GM12878 (cell line): Measurements from ENCODE around the gene PRDM1. TPM values are rescaled to one million over a fixed set of nuclear protein-coding genes. Genes with fewer than 3 reads are reported as not detected.
A peak's percentile ranks its signal among the peaks of the same experiment; 100 is the strongest.

Experiments used
- ATAC-seq: fragments of 200-7000 bp; cut with Tn5 transposase; 3 replicates; pipeline ENCODE4 v1.9.1; 2020; ENCODE audit warnings: mild to moderate bottlenecking, moderate library complexity
- BruUV-seq: library from RNA; stranded (reverse); fragments of 400-500 nt; replicated peaks from 2 replicates; lab custom pipeline; 2021; lab: Mats Ljungman, UMichigan
- CTCF ChIA-PET: fragments of 300-600 bp; sonication (Branson Sonifier 250); formaldehyde crosslinking; extraction: SDS; loops from one replicate; lab custom pipeline; 2021; ENCODE audit warnings: inconsistent platforms; lab: Yijun Ruan, JAX
- POLR2A ChIA-PET: fragments of 350-600 bp; formaldehyde crosslinking; extraction: SDS; loops from one replicate; lab custom pipeline; 2021; ENCODE audit warnings: inconsistent platforms; lab: Charles Lee
- RAD21 ChIA-PET: fragments of 300-600 bp; sonication (Branson Sonifier 250); formaldehyde crosslinking; loops from one replicate; lab custom pipeline; 2023; ENCODE audit warnings: antibody characterized with exemption; ENCODE audit not compliant: unreplicated experiment; lab: Charles Lee
- SMC1A ChIA-PET: fragments of 300-600 bp; sonication (Branson Sonifier 250); formaldehyde crosslinking; loops from one replicate; lab custom pipeline; 2023; ENCODE audit not compliant: unreplicated experiment, uncharacterized antibody; lab: Charles Lee
- DNase-seq: peaks from one replicate; pipeline ENCODE4 v3.0.0-alpha.2; 2011; ENCODE audit warnings: low read depth, low spot score
- FAIRE-seq: peaks from 3 replicates; lab custom pipeline; 2011; peaks lifted over from hg19 to GRCh38; lab: Jason Lieb, UNC
- H2AFZ ChIP-seq: 2 replicates; pipeline ENCODE4 v1.6.0; 2011; ENCODE audit warnings: low read depth, low read length, control low read depth; ENCODE audit not compliant: control insufficient read depth
- H3K27ac ChIP-seq: 2 replicates; pipeline ENCODE4 v1.5.1; 2011; ENCODE audit warnings: control low read depth; ENCODE audit not compliant: control insufficient read depth, insufficient read depth
- H3K27me3 ChIP-seq, 2 experiments: replicated peaks in 1 of 2; 2 replicates each; pipeline versions ENCODE4 v1.6.0 to v1.6.1; 2011; ENCODE audit warnings: low read length in 1 of 2; ENCODE audit not compliant: control insufficient read depth in 2 of 2, insufficient read depth in 2 of 2
- H3K36me3 ChIP-seq, 2 experiments: 2 replicates each; pipeline ENCODE4 v1.5.1; 2011; ENCODE audit warnings: low read length in 1 of 2; ENCODE audit not compliant: control insufficient read depth in 2 of 2, insufficient read depth in 2 of 2
- H3K4me1 ChIP-seq: 2 replicates; pipeline ENCODE4 v1.6.1; 2011; ENCODE audit warnings: mild to moderate bottlenecking, low read length, moderate library complexity, mixed read lengths; ENCODE audit not compliant: control insufficient read depth, insufficient read depth
- H3K4me2 ChIP-seq: 2 replicates; pipeline ENCODE4 v1.6.0; 2011; ENCODE audit warnings: control low read depth; ENCODE audit not compliant: control insufficient read depth, insufficient read depth
- H3K4me3 ChIP-seq: fragments of 200-600 bp; sonication (generic); 2 replicates; pipeline ENCODE4 v1.5.1; 2016
- H3K79me2 ChIP-seq: 2 replicates; pipeline ENCODE4 v1.6.0; 2011; ENCODE audit warnings: low read length; ENCODE audit not compliant: control insufficient read depth, insufficient read depth
- H3K9ac ChIP-seq: 2 replicates; pipeline ENCODE4 v1.8.0; 2011; ENCODE audit warnings: low read length, control low read depth, mixed read lengths; ENCODE audit not compliant: control insufficient read depth, insufficient read depth
- H3K9me3 ChIP-seq: replicated peaks from 3 replicates; pipeline ENCODE4 v1.5.1; 2011; ENCODE audit warnings: mild to moderate bottlenecking, low read length; ENCODE audit not compliant: control insufficient read depth, insufficient read depth
- H4K20me1 ChIP-seq: 2 replicates; pipeline ENCODE4 v1.6.0; 2011; ENCODE audit not compliant: control insufficient read depth, insufficient read depth
- IRF3 ChIP-seq: fragments of 450-650 bp; IDR thresholded peaks from 2 replicates; pipeline ENCODE4 v1.6.1; 2014; ENCODE audit warnings: mild to moderate bottlenecking
- MLLT1 ChIP-seq: fragments of 450-650 bp; IDR thresholded peaks from 2 replicates; pipeline ENCODE4 v1.6.1; 2016; ENCODE audit warnings: mild to moderate bottlenecking
- TAF1 ChIP-seq: IDR thresholded peaks from 2 replicates; pipeline ENCODE4 v1.6.1; 2011; ENCODE audit warnings: mild to moderate bottlenecking, low read depth, low read length, borderline replicate concordance
- TCF7 ChIP-seq: IDR thresholded peaks from 2 replicates; pipeline ENCODE4 v1.6.1; 2014; ENCODE audit warnings: antibody characterized with exemption, borderline replicate concordance
- ZNF24 ChIP-seq: fragments of 450-650 bp; IDR thresholded peaks from 2 replicates; pipeline ENCODE4 v1.6.1; 2017; ENCODE audit warnings: antibody characterized with exemption, mild to moderate bottlenecking
- WGBS: methylation state at CpG from one replicate; pipeline ENCODE4 v1.1.6; 2016; ENCODE audit warnings: low lambda C conversion rate; ENCODE audit not compliant: insufficient replicate concordance, insufficient coverage; ENCODE audit errors: missing lambda C conversion rate; 5-methylcytosine and 5-hydroxymethylcytosine counted together
- in situ Hi-C: fragments of 300-500 bp; cut with MboI; formaldehyde crosslinking; loops from 9 replicates; pipeline ENCODE4 v1.14.3; 2018; ENCODE audit warnings: mixed read lengths
- intact Hi-C: fragments of 100-400 bp; cut with micrococcal nuclease; formaldehyde crosslinking; loops from one replicate; pipeline ENCODE4 v1.14.2; 2022; ENCODE audit not compliant: unreplicated experiment
- polyA plus RNA-seq, 11 experiments: library from polyadenylated mRNA; depleted of rRNA in 4 of 11; unstranded in 6 of 11; stranded (reverse) in 5 of 11; fragments of >200 nt; fragmentation: Nextera tagmentation in 4 of 11; fragmentation: Illumina TruSeq in 1 of 11; extraction: Ambion mirVana in 4 of 11; extraction: Trizol in 1 of 11; gene quantifications; 1 replicate in 1 of 11; 2 replicates in 10 of 11; pipeline versions ENCODE4 v1.2.1 to v1.2.3, GENCODE V29; 2011 to 2016; ENCODE audit warnings: inconsistent platforms in 2 of 11, missing spikeins in 2 of 11, low read depth in 1 of 11
- total RNA-seq, 4 experiments: library from RNA; depleted of rRNA in 3 of 4; stranded (reverse); fragments of >200 nt in 3 of 4; fragmentation: Illumina TruSeq in 1 of 4; extraction: Trizol in 1 of 4; gene quantifications; 2 replicates each; pipeline versions ENCODE4 v1.2.1 to v1.2.3, GENCODE V29; 2013 to 2021

Gene PRDM1
- total and polyA plus RNA-seq, 10 of the 15 experiments (the other 5 are each of a cell fraction or from before 2014, with no cell fraction given) = 1.9 to 15.8 (median 4.1) TPM

- TF ChIP-seq IRF3 = no peak
- no peak for TF ChIP-seq TCF7
- TF ChIP-seq MLLT1 = no peak
These were observed 996 bp upstream of the PRDM1 start (continued) for GRCh38 chr6:106084989-106085691.

- ChIA-PET CTCF (interaction anchor here (0.7 to 5.0 kb wide), 16 partner anchors 10 to 654 kb away, joined by 3 to 44 read pairs (median 4); no protein-coding TSS in a partner anchor), RAD21 (interaction anchor here (0.8 to 2.8 kb wide), 22 partner anchors 14 to 655 kb away, joined by 3 to 21 read pairs (median 4); no protein-coding TSS in a partner anchor), SMC1A (interaction anchor here (0.6 to 6.0 kb wide), 21 partner anchors 9 to 654 kb away, joined by 3 to 43 read pairs (median 4); no protein-coding TSS in a partner anchor), POLR2A (interaction anchor here (0.6 to 1.5 kb wide), 3 partner anchors 13 to 632 kb away, joined by 3 to 5 read pairs (median 3); no protein-coding TSS in a partner anchor)
- BruUV-seq = no TSS peak
- H3K9me3 ChIP-seq = no peaks in the 10 kb centered on the region
- ATAC-seq = no peak
- H3K9ac ChIP-seq = peak overlapping the region; percentile 61; the same call in 1 of the 2 replicates
- 3% methylated on average over 6 of the region's 6 CpGs for whole genome bisulfite sequencing
- peaks cover 0 to 4% of the 10 kb centered on the region in 2 experiments; a peak in 2 of 4 replicates for H3K27me3 ChIP-seq
- peak overlapping the region; percentile 25; the same call in 1 of the 2 replicates for H3K27ac ChIP-seq
- TF ChIP-seq TAF1 = 0 out of 2 replicates have a peak, but pooled peaks have one; percentile 4
- no peak for TF ChIP-seq ZNF24
- H2AFZ ChIP-seq = no peak overlapping the region; the same call in 1 of the 2 replicates
- in situ Hi-C loops = no loop called here
- DNase-seq = no peak
- peaks cover 31% of the 10 kb centered on the region for H3K79me2 ChIP-seq
- H3K4me3 ChIP-seq = peak overlapping the region; percentile 70; the same call in 1 of the 2 replicates
- no peaks in the 10 kb centered on the region for H3K36me3 ChIP-seq
- intact Hi-C loops = loop anchor here (2.0 to 10.0 kb wide), 3 partner anchors 191 to 653 kb away; no protein-coding TSS in a partner anchor
- FAIRE-seq = no peak
- H3K4me1 ChIP-seq = peaks cover 20% of the 10 kb centered on the region
- H3K4me2 ChIP-seq = peak overlapping the region; percentile 51
- H4K20me1 ChIP-seq = no peaks in the 10 kb centered on the region
These were observed 498 bp upstream of the PRDM1 start for GRCh38 chr6:106085692-106085983.
